Measurements from ENCODE around the gene ZNF274.
"Not testable (repeated sequence)": the region's sequence is repeated elsewhere in the genome, so short reads cannot be mapped to it uniquely, and the experiment has no call there.

Gene ZNF274

GRCh38 chr19:58182989-58183816, at the start of gene ZNF274:
ZNF274 (plus strand) TSS chr19:58183061; CDS start chr19:58183966, 905 bp downstream.
- no peaks in the 10 kb centered on the region for H3K27me3 Mint-ChIP-seq
- peaks cover 5% of the 10 kb centered on the region for H3K9me3 Mint-ChIP-seq
- H3K27ac Mint-ChIP-seq, result peak within 1 kb of the TSS; percentile 98
- peaks cover 42% of the 10 kb centered on the region for H3K36me3 Mint-ChIP-seq
- H3K4me1 Mint-ChIP-seq, result peaks cover 25% of the 10 kb centered on the region
- peak within 1 kb of the TSS; percentile 97 for H3K4me3 Mint-ChIP-seq

GRCh38 chr19:58134244-58134643, 48.6 kb upstream of the ZNF274 start:
- H3K27ac Mint-ChIP-seq, result no peak overlapping the region
- no peaks in the 10 kb centered on the region for H3K27me3 Mint-ChIP-seq

GRCh38 chr19:58145849-58146248, 37.0 kb upstream of the ZNF274 start:
- H3K36me3 Mint-ChIP-seq, result peaks cover 26% of the 10 kb centered on the region
- H3K27me3 Mint-ChIP-seq, result no peaks in the 10 kb centered on the region
- peaks cover 12% of the 10 kb centered on the region for H3K4me1 Mint-ChIP-seq
- peaks cover 10% of the 10 kb centered on the region for H3K9me3 Mint-ChIP-seq
- H3K4me3 Mint-ChIP-seq, result no peak overlapping the region
- H3K27ac Mint-ChIP-seq, result no peak overlapping the region

More at GRCh38 chr19:58134244-58134643, 48.6 kb upstream of the ZNF274 start:
- Mint-ChIP-seq H3K9me3 (peaks cover 13% of the 10 kb centered on the region), H3K36me3 (peaks cover 68% of the 10 kb centered on the region), H3K4me1 (peaks cover 3% of the 10 kb centered on the region), H3K4me3 (no peak overlapping the region)

GRCh38 chr19:58147475-58147874, 35.4 kb upstream of the ZNF274 start:
- not testable (repeated sequence) for H3K9me3 Mint-ChIP-seq, H3K27ac Mint-ChIP-seq, H3K27me3 Mint-ChIP-seq, H3K4me3 Mint-ChIP-seq
- peaks cover 18% of the 10 kb centered on the region for H3K36me3 Mint-ChIP-seq
- peaks cover 21% of the 10 kb centered on the region for H3K4me1 Mint-ChIP-seq

- H3K4me1 Mint-ChIP-seq, result peaks cover 35% of the 10 kb centered on the region
- H3K27ac Mint-ChIP-seq, result peak within 1 kb of the TSS; percentile 82
- H3K36me3 Mint-ChIP-seq, result peaks cover 12% of the 10 kb centered on the region
These were observed 32.4 kb upstream of the ZNF274 start, which contains the start of gene ZNF329 for GRCh38 chr19:58150328-58150921. ZNF329 (minus strand) TSS chr19:58150789; CDS start chr19:58129503, 21,286 bp downstream.

GRCh38 chr19:58153386-58153785, 29.5 kb upstream of the ZNF274 start:
- peak overlapping the region; percentile 91 for H3K4me3 Mint-ChIP-seq
- H3K27me3 Mint-ChIP-seq, result no peaks in the 10 kb centered on the region
- peaks cover 7% of the 10 kb centered on the region for H3K36me3 Mint-ChIP-seq
- no peak overlapping the region for H3K27ac Mint-ChIP-seq
- peaks cover 10% of the 10 kb centered on the region for H3K9me3 Mint-ChIP-seq
- H3K4me1 Mint-ChIP-seq, result peaks cover 35% of the 10 kb centered on the region

More at GRCh38 chr19:58150328-58150921, 32.4 kb upstream of the ZNF274 start, which contains the start of gene ZNF329:
- Mint-ChIP-seq H3K9me3 (peaks cover 10% of the 10 kb centered on the region), H3K4me3 (peak within 1 kb of the TSS; percentile 90), H3K27me3 (no peaks in the 10 kb centered on the region)

- H3K9me3 Mint-ChIP-seq, result peaks cover 8% of the 10 kb centered on the region
- peak overlapping the region; percentile 91 for H3K4me3 Mint-ChIP-seq
- H3K36me3 Mint-ChIP-seq, result peaks cover 6% of the 10 kb centered on the region
- peaks cover 33% of the 10 kb centered on the region for H3K4me1 Mint-ChIP-seq
- H3K27me3 Mint-ChIP-seq, result no peaks in the 10 kb centered on the region
- peak overlapping the region; percentile 51 for H3K27ac Mint-ChIP-seq
These were observed 28.6 kb upstream of the ZNF274 start for GRCh38 chr19:58154287-58154678.

- Mint-ChIP-seq H3K4me3 (peak overlapping the region; percentile 91), H3K9me3 (peaks cover 1% of the 10 kb centered on the region), H3K4me1 (peaks cover 26% of the 10 kb centered on the region), H3K27me3 (no peaks in the 10 kb centered on the region), H3K36me3 (peaks cover 4% of the 10 kb centered on the region), H3K27ac (peak overlapping the region; percentile 68)
These were observed 27.9 kb upstream of the ZNF274 start for GRCh38 chr19:58154679-58155648.

GRCh38 chr19:58157045-58157728, 25.7 kb upstream of the ZNF274 start:
- H3K4me3 Mint-ChIP-seq, result no peak overlapping the region
- H3K36me3 Mint-ChIP-seq, result peaks cover 7% of the 10 kb centered on the region
- H3K27me3 Mint-ChIP-seq, result no peaks in the 10 kb centered on the region
- H3K9me3 Mint-ChIP-seq, result peaks cover 5% of the 10 kb centered on the region
- no peak overlapping the region for H3K27ac Mint-ChIP-seq
- H3K4me1 Mint-ChIP-seq, result peaks cover 13% of the 10 kb centered on the region

GRCh38 chr19:58166268-58166667, 16.6 kb upstream of the ZNF274 start:
- H3K4me3 Mint-ChIP-seq, result no peak overlapping the region
- H3K4me1 Mint-ChIP-seq, result no peaks in the 10 kb centered on the region
- H3K27ac Mint-ChIP-seq, result no peak overlapping the region
- peaks cover 21% of the 10 kb centered on the region for H3K36me3 Mint-ChIP-seq
- no peaks in the 10 kb centered on the region for H3K27me3 Mint-ChIP-seq
- peaks cover 27% of the 10 kb centered on the region for H3K9me3 Mint-ChIP-seq

GRCh38 chr19:58166708-58167280, 16.1 kb upstream of the ZNF274 start:
- Mint-ChIP-seq H3K4me1 (no peaks in the 10 kb centered on the region), H3K36me3 (peaks cover 21% of the 10 kb centered on the region), H3K4me3 (no peak overlapping the region), H3K27ac (no peak overlapping the region), H3K9me3 (peaks cover 26% of the 10 kb centered on the region), H3K27me3 (no peaks in the 10 kb centered on the region)

- Mint-ChIP-seq H3K27me3 (peaks cover 1% of the 10 kb centered on the region), H3K4me3 (no peak overlapping the region), H3K36me3 (peaks cover 19% of the 10 kb centered on the region), H3K27ac (no peak overlapping the region), H3K4me1 (no peaks in the 10 kb centered on the region), H3K9me3 (peaks cover 14% of the 10 kb centered on the region)
These were observed 12.0 kb upstream of the ZNF274 start for GRCh38 chr19:58170860-58171259.

- H3K4me1 Mint-ChIP-seq, result peaks cover 25% of the 10 kb centered on the region
- no peaks in the 10 kb centered on the region for H3K27me3 Mint-ChIP-seq
- peak overlapping the region; percentile 97 for H3K4me3 Mint-ChIP-seq
- peaks cover 5% of the 10 kb centered on the region for H3K9me3 Mint-ChIP-seq
- peaks cover 44% of the 10 kb centered on the region for H3K36me3 Mint-ChIP-seq
- H3K27ac Mint-ChIP-seq, result peak overlapping the region; percentile 98
These were observed 822 bp upstream of the ZNF274 start for GRCh38 chr19:58181902-58182576.

- no peaks in the 10 kb centered on the region for H3K27me3 Mint-ChIP-seq
- peaks cover 25% of the 10 kb centered on the region for H3K4me1 Mint-ChIP-seq
- H3K36me3 Mint-ChIP-seq, result peaks cover 43% of the 10 kb centered on the region
- H3K9me3 Mint-ChIP-seq, result peaks cover 5% of the 10 kb centered on the region
- peak overlapping the region; percentile 98 for H3K27ac Mint-ChIP-seq
- peak overlapping the region; percentile 97 for H3K4me3 Mint-ChIP-seq
These were observed 278 bp upstream of the ZNF274 start for GRCh38 chr19:58182577-58182988.

Measured in activated naive CD4-positive, alpha-beta T cell treated with anti-CD3 and anti-CD28 coated beads, Interleukin-2, amount 50 U/mL, for 24 hours (primary cell).